NT2/D1 (cell line): Measurements from ENCODE around the gene FBXO47.

Experiments
- DNase-seq: peaks from one replicate; pipeline ENCODE4 v3.0.0-alpha.2; 2011; ENCODE audit warnings: low read depth, low spot score
- H3K27me3 ChIP-seq: 2 replicates; pipeline ENCODE4 v1.6.0; 2011; ENCODE audit warnings: mild to moderate bottlenecking; ENCODE audit not compliant: insufficient read length, insufficient read depth
- H3K36me3 ChIP-seq: 2 replicates; pipeline ENCODE4 v1.6.1; 2011; ENCODE audit warnings: mild to moderate bottlenecking, low read length, mixed read lengths; ENCODE audit not compliant: insufficient read depth, insufficient read length
- H3K4me1 ChIP-seq: 2 replicates; pipeline ENCODE4 v1.5.1; 2011; ENCODE audit not compliant: insufficient read depth, insufficient read length
- H3K4me3 ChIP-seq: 2 replicates; pipeline ENCODE4 v1.5.1; 2011; ENCODE audit warnings: low read depth; ENCODE audit not compliant: insufficient read length
- H3K9ac ChIP-seq: 2 replicates; pipeline ENCODE4 v1.6.0; 2011; ENCODE audit warnings: low read depth; ENCODE audit not compliant: insufficient read length
- H3K9me3 ChIP-seq: 2 replicates; pipeline ENCODE4 v1.5.1; 2011; ENCODE audit warnings: mild to moderate bottlenecking, low read length; ENCODE audit not compliant: insufficient read depth
- SUZ12 ChIP-seq: IDR thresholded peaks from 2 replicates; pipeline ENCODE4 v1.6.1; 2011; ENCODE audit not compliant: insufficient read length, insufficient read depth; ENCODE audit errors: extremely low read depth
- YY1 ChIP-seq: IDR thresholded peaks from 2 replicates; pipeline ENCODE4 v1.6.1; 2011; ENCODE audit not compliant: insufficient read length, insufficient read depth
- ZNF274 ChIP-seq: IDR thresholded peaks from 2 replicates; pipeline ENCODE4 v1.6.1; 2011; ENCODE audit warnings: mild to moderate bottlenecking, low read depth, low read length

FBXO47 gene

DNA sequence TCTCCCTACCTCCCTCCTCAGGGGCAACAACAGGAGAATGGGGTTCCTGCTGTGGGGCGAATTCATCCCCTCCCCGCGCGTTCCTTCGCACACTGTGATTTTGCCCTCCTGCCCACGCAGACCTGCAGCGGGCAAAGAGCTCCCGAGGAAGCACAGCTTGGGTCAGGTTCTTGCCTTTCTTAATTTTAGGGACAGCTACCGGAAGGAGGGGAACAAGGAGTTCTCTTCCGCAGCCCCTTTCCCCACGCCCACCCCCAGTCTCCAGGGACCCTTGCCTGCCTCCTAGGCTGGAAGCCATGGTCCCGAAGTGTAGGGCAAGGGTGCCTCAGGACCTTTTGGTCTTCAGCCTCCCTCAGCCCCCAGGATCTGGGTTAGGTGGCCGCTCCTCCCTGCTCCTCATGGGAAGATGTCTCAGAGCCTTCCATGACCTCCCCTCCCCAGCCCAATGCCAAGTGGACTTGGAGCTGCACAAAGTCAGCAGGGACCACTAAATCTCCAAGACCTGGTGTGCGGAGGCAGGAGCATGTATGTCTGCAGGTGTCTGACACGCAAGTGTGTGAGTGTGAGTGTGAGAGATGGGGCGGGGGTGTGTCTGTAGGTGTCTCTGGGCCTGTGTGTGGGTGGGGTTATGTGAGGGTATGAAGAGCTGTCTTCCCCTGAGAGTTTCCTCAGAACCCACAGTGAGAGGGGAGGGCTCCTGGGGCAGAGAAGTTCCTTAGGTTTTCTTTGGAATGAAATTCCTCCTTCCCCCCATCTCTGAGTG lies 47.7 kb downstream of the FBXO47 start:
- no peak for DNase-seq
- Histone ChIP-seq H3K36me3 (peaks cover 59% of the 10 kb centered on the region), H3K4me3 (no peak overlapping the region), H3K9ac (no peak overlapping the region), H3K27me3 (no peaks in the 10 kb centered on the region), H3K4me1 (peaks cover 14% of the 10 kb centered on the region), H3K9me3 (no peaks in the 10 kb centered on the region)
- TF ChIP-seq SUZ12 (no peak), YY1 (no peak), ZNF274 (no peak)

DNA sequence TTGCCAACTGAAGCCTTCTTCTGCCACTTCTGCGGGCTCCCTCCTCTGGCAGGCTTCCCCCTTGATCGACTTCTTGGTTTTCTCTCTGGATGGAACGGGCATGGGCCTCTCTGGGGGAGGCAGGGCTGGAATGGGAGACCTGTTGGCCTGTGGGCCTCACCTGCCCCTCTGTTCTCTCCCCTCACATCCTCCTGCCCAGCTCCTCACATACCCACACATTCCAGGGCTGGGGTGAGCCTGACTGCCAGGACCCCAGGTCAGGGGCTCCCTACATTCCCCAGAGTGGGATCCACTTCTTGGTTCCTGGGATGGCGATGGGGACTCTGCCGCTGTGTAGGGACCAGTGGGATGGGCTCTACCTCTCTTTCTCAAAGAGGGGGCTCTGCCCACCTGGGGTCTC lies 48.3 kb downstream of the FBXO47 start:
- no peaks in the 10 kb centered on the region for H3K9me3 ChIP-seq
- peaks cover 14% of the 10 kb centered on the region for H3K4me1 ChIP-seq
- DNase-seq: no peak
- peaks cover 65% of the 10 kb centered on the region for H3K36me3 ChIP-seq
- H3K4me3 ChIP-seq: no peak overlapping the region
- no peaks in the 10 kb centered on the region for H3K27me3 ChIP-seq
- H3K9ac ChIP-seq: no peak overlapping the region
- TF ChIP-seq YY1 (no peak), SUZ12 (no peak), ZNF274 (no peak)

DNA sequence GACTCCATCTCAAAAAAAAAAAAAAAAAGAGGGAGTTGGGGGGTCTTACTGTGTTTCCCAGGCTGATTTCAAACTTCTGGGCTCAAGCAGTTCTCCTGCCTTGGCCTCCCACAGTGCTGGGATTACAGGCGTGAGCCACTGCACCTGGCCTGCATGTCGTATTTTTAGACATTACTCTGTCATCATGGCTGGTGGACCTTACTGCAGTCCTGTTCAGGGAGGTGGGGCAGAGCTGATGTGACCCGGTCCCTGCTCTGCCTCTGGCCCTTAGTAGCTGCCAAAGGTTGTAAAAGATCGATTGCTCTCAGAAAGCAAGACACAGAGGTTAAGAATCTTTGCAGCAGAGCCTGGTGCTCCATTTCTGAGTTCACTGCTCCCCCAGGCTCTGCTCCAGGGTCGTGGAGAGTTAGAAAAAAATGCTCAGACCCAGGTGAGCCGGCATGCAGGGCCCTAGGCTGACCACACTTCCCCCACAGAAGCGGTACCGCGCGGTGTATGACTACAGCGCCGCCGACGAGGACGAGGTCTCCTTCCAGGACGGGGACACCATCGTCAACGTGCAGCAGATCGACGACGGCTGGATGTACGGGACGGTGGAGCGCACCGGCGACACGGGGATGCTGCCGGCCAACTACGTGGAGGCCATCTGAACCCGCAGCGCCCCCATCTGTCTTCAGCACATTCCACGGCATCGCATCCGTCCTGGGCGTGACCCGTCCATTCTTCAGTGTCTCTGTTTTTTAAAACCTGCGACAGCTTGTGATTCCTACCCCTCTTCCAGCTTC lies 48.9 kb downstream of the FBXO47 start:
- TF ChIP-seq SUZ12 (no peak), YY1 (no peak), ZNF274 (no peak)
- H3K27me3 ChIP-seq: no peaks in the 10 kb centered on the region
- H3K9me3 ChIP-seq: no peaks in the 10 kb centered on the region
- peaks cover 14% of the 10 kb centered on the region for H3K4me1 ChIP-seq
- peaks cover 69% of the 10 kb centered on the region for H3K36me3 ChIP-seq
- DNase-seq: no peak
- no peak overlapping the region for H3K9ac ChIP-seq
- no peak overlapping the region for H3K4me3 ChIP-seq

DNA sequence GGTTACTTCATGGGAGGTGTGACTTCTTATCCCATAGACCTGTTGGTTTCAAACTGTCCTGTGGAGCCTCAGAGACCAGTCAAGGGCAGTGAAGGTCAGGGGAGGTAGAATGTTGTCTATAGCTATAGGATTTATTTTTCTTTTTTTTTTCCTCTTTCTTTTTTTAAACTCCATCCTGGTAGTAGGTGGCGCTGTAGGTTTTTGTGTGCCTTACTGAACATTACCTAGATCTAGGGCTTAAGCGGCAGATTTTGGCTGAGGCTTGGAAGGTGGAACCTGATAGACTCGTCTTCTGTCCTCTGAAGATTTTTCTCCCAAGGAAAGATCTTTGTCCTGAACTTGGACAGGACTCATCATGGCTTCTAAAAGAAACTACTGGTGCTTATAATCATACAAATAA lies 49.9 kb downstream of the FBXO47 start:
- H3K36me3 ChIP-seq: peaks cover 79% of the 10 kb centered on the region

DNA sequence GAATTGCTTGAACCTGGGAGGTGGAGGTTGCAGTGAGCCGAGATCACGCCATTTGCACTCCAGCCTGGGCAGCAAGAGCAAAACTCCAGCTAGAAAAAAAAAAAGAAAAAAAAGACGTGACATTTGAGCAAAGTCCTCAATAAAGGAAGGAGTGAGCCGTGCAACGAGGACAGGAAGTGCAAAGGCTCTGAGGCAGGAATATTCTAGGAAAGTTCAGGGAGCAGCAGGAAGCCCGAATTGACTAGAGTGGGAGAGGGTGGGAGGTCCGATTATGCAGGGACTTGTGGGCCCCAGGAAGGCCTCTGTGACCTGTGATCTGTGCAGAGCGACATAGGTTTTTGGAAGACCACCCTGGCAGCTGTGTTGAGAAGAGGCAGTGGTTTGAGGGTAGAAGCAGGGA lies 50.4 kb downstream of the FBXO47 start:
- peaks cover 10% of the 10 kb centered on the region for H3K4me1 ChIP-seq
- H3K36me3 ChIP-seq: peaks cover 84% of the 10 kb centered on the region

More for the DNA sequence above, 49.9 kb downstream of the FBXO47 start:
- Histone ChIP-seq H3K4me3 (no peak overlapping the region), H3K4me1 (peaks cover 15% of the 10 kb centered on the region), H3K27me3 (no peaks in the 10 kb centered on the region), H3K9me3 (no peaks in the 10 kb centered on the region), H3K9ac (no peak overlapping the region)
- TF ChIP-seq YY1 (no peak), ZNF274 (no peak), SUZ12 (no peak)
- no peak for DNase-seq

DNA sequence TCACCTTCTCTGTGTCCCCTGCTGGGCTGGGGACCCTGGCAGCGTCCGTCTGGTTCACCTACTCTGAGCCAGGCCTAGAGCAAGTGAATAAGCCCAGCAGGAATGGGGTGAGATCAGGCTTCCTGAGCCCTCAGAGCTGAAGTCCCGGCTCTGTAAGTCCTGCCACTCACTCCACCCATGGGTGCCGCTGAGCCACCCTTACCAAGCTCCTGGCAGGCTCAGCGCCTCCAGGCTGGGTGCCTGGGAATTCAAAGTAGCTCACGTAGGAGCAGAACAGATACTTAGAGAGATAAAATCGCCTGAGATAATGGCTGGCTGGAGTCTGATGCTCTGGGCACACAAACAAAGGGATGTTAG lies 51.6 kb downstream of the FBXO47 start:
- TF ChIP-seq ZNF274 (no peak), SUZ12 (no peak), YY1 (no peak)
- no peak for DNase-seq
- no peaks in the 10 kb centered on the region for H3K9me3 ChIP-seq
- peaks cover 8% of the 10 kb centered on the region for H3K4me1 ChIP-seq
- H3K4me3 ChIP-seq: no peak overlapping the region
- peaks cover 92% of the 10 kb centered on the region for H3K36me3 ChIP-seq
- no peaks in the 10 kb centered on the region for H3K27me3 ChIP-seq
- no peak overlapping the region for H3K9ac ChIP-seq

More for the DNA sequence above, 50.4 kb downstream of the FBXO47 start:
- no peaks in the 10 kb centered on the region for H3K27me3 ChIP-seq
- TF ChIP-seq YY1 (no peak), ZNF274 (no peak), SUZ12 (no peak)
- DNase-seq: no peak
- H3K9ac ChIP-seq: no peak overlapping the region
- H3K4me3 ChIP-seq: no peak overlapping the region
- no peaks in the 10 kb centered on the region for H3K9me3 ChIP-seq

DNA sequence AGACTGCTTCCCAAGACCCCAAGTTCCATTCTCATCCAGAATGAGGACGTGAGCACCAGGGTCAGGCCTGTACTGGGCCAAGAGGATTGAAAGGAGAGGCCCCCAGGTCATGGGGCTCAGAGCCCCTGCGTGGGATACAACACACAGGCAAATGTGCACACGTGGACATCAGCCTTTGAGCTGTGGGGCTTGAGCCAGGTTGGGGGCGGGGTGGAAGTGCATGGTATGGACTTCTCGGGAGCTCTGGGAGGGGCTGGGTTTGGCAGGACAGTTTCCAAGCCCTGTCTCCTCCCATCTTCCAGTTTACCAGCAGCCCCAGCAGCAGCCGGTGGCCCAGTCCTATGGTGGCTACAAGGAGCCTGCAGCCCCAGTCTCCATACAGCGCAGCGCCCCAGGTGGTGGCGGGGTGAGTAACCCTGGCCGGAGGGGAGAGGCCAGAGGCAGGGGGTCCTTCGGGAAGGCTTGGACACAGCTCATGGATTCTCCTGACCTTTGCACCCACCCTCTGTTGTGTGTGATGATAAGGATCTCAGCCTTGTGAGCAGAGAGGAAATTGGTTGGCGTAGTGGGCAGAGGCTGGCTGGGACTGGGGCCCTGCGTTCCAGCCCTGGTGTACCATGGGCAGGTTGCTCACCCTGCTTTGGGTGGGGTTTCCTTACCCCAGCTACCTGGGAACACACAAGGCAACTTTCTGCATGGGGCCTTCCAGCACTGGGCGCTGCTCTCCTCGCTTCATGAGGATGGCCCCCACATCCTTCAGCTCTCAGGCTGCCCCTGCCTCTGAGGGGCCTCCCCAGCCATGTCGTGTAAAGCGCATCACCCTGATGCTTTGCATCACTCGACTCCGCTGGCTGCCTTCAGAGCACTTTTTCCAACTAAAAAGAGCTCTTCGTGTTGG lies 52.2 kb downstream of the FBXO47 start:
- peaks cover 92% of the 10 kb centered on the region for H3K36me3 ChIP-seq

More for the DNA sequence above, 52.2 kb downstream of the FBXO47 start:
- no peak overlapping the region for H3K4me3 ChIP-seq
- no peak for TF ChIP-seq SUZ12
- no peak for TF ChIP-seq ZNF274
- DNase-seq: no peak
- peaks cover 8% of the 10 kb centered on the region for H3K4me1 ChIP-seq
- no peaks in the 10 kb centered on the region for H3K9me3 ChIP-seq
- H3K27me3 ChIP-seq: no peaks in the 10 kb centered on the region
- no peak overlapping the region for H3K9ac ChIP-seq
